A549 (cell line): ENCODE results near the gene SPSB2.

ENCODE experiments used
- BHLHE40 ChIP-seq: IDR thresholded peaks from 2 replicates; pipeline ENCODE4 v1.6.1; 2012; ENCODE audit warnings: low read depth, low read length, inconsistent platforms
- CTCF ChIP-seq: fragments of >200 bp; sonication (Bioruptor Twin); formaldehyde crosslinking; IDR thresholded peaks from 3 replicates; pipeline ENCODE4 v1.5.1; 2016
- ELK1 ChIP-seq: fragments of 150-350 bp; IDR thresholded peaks from 2 replicates; pipeline ENCODE4 v1.6.1; 2014; ENCODE audit warnings: low read depth, mild to moderate bottlenecking, low read length
- HOXB13 ChIP-seq: fragments of 250-450 bp; sonication (Bioruptor Pico); IDR thresholded peaks from 2 replicates; pipeline ENCODE4 v1.5.0; 2020; ENCODE audit warnings: low read depth, mild to moderate bottlenecking, moderate library complexity
- JUN ChIP-seq, 2 experiments: fragments of >200 bp; sonication (Bioruptor Twin); formaldehyde crosslinking; IDR thresholded peaks; 2 replicates in 1 of 2; 3 replicates in 1 of 2; pipeline ENCODE4 v1.6.1; 2016 to 2017
- JUNB ChIP-seq: fragments of >200 bp; sonication (Bioruptor Twin); formaldehyde crosslinking; IDR thresholded peaks from 2 replicates; pipeline ENCODE4 v1.6.1; 2016
- MAX ChIP-seq: IDR thresholded peaks from 2 replicates; pipeline ENCODE4 v1.6.1; 2012
- MYC ChIP-seq: IDR thresholded peaks from 2 replicates; pipeline ENCODE4 v1.6.1; 2012; ENCODE audit warnings: mild to moderate bottlenecking, inconsistent platforms, low read length, improper control_type of control experiment, borderline replicate concordance
- POLR2A ChIP-seq: IDR thresholded peaks from 2 replicates; pipeline ENCODE4 v1.6.1; 2012; ENCODE audit warnings: mild to moderate bottlenecking, low read length
- RFX5 ChIP-seq: fragments of 450-650 bp; IDR thresholded peaks from 2 replicates; pipeline ENCODE4 v1.7.1; 2014; ENCODE audit warnings: antibody characterized with exemption, mild to moderate bottlenecking, moderate library complexity
- TF ChIP-seq, protein P1 (sequence below): fragments of 450-650 bp; IDR thresholded peaks from 2 replicates; pipeline ENCODE4 v1.6.1; 2014; ENCODE audit warnings: antibody characterized with exemption

DNA sequence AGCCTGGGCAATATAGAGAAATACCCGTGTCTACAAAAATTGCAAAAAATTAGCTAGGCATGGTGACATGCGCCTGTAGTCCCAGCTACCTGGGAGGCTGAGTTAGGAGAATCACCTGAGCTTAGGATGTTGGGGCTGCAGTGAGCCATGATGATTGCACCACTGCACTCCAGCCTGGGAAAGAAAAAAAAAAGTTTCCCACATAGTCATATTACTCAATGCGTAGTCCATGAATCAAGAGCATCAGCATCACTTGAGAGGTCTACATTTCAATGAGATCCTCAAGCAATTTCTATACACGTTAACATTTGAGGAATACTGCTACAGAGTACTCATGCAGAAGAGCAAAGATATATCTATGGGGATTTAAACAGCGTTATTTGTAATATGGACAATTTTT is 26.3 kb upstream of the SPSB2 start:
- TF ChIP-seq RFX5: no peak
- TF ChIP-seq CTCF: no peak
- no peak for TF ChIP-seq MYC
- TF ChIP-seq POLR2A: no peak
- TF ChIP-seq, protein P1, sequence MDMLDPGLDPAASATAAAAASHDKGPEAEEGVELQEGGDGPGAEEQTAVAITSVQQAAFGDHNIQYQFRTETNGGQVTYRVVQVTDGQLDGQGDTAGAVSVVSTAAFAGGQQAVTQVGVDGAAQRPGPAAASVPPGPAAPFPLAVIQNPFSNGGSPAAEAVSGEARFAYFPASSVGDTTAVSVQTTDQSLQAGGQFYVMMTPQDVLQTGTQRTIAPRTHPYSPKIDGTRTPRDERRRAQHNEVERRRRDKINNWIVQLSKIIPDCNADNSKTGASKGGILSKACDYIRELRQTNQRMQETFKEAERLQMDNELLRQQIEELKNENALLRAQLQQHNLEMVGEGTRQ: no peak
- no peak for TF ChIP-seq MAX
- TF ChIP-seq HOXB13 (CRISPR knock-in tag): no peak
- TF ChIP-seq ELK1: no peak
- TF ChIP-seq JUN (IDR thresholded peaks at IDR 0.05): no peak
- TF ChIP-seq BHLHE40: no peak
- no peak for TF ChIP-seq JUNB
